HCT116 (cell line): ENCODE measurements around the gene LDLRAD4. TPM values are rescaled to one million over a fixed set of nuclear protein-coding genes. Genes with fewer than 3 reads are reported as not detected.

Experiments used
- ATAC-seq: fragments of 200-7000 bp; cut with Tn5 transposase; 2 replicates; pipeline ENCODE4 v1.9.1; 2020; ENCODE audit warnings: mild to moderate bottlenecking, moderate library complexity
- BruUV-seq: library from RNA; stranded (reverse); fragments of 400-500 nt; replicated peaks from 2 replicates; lab custom pipeline; 2021; lab: Mats Ljungman, UMichigan
- CTCF ChIA-PET: fragments of 300-600 bp; sonication (Branson Sonifier 250); formaldehyde crosslinking; loops from one replicate; lab custom pipeline; 2021; ENCODE audit warnings: antibody characterized with exemption; lab: Charles Lee
- POLR2A ChIA-PET: fragments of 300-600, 350-600 bp; sonication (Branson Sonifier 250); formaldehyde crosslinking; loops from one replicate; lab custom pipeline; 2021; ENCODE audit warnings: antibody characterized with exemption; lab: Charles Lee
- RAD21 ChIA-PET, 2 experiments: fragments of 300-600 bp; sonication (Branson Sonifier 250); formaldehyde crosslinking; loops; one replicate each; lab custom pipeline; 2023; ENCODE audit warnings: low total read pairs in 2 of 2; ENCODE audit not compliant: uncharacterized antibody in 2 of 2, unreplicated experiment in 2 of 2, low non-redundant PET in 1 of 2; lab: Charles Lee
- DNase-seq: peaks from one replicate; pipeline ENCODE4 v3.0.0-alpha.2; 2010; ENCODE audit warnings: low read depth, low spot score
- H2AFZ ChIP-seq: fragments of 200-600 bp; shearing (Covaris generic), sonication (generic); 2 replicates; pipeline ENCODE4 v1.6.1; 2017; ENCODE audit warnings: low read depth, mixed run types, mixed read lengths, antibody characterized with exemption, low read length; ENCODE audit not compliant: poor library complexity, severe bottlenecking
- H3K27ac ChIP-seq: 2 replicates; pipeline ENCODE4 v1.5.1; 2012; ENCODE audit warnings: low read depth, low read length
- H3K27me3 ChIP-seq: fragments of 200-600 bp; sonication (generic); 2 replicates; pipeline ENCODE4 v1.6.1; 2016; ENCODE audit warnings: mixed run types, low read length, mixed read lengths; ENCODE audit not compliant: insufficient read depth
- H3K36me3 ChIP-seq, 2 experiments: fragments of 200-500 bp in 1 of 2; fragments of 200-600 bp in 1 of 2; sonication (Bioruptor generic) in 1 of 2; sonication (generic) in 1 of 2; 2 replicates each; pipeline versions ENCODE4 v1.5.1 to v1.6.1; 2014 to 2016; ENCODE audit warnings: low read length in 2 of 2, inconsistent platforms in 1 of 2, mixed read lengths in 1 of 2, mixed run types in 1 of 2; ENCODE audit not compliant: insufficient read depth in 2 of 2, control insufficient read depth in 1 of 2
- H3K4me1 ChIP-seq, 2 experiments: fragments of 200-600 bp in 1 of 2; sonication (generic) in 1 of 2; 2 replicates each; pipeline versions ENCODE4 v1.5.1 to v1.6.1; 2012 to 2017; ENCODE audit warnings: low read length in 2 of 2, inconsistent platforms in 1 of 2, mild to moderate bottlenecking in 1 of 2, mixed read lengths in 1 of 2, mixed run types in 1 of 2, moderate library complexity in 1 of 2; ENCODE audit not compliant: insufficient read depth in 2 of 2, control insufficient read depth in 1 of 2
- H3K4me2 ChIP-seq: fragments of 200-600 bp; sonication (generic); 2 replicates; pipeline ENCODE4 v1.6.1; 2017; ENCODE audit warnings: mixed run types, low read length, mixed read lengths
- H3K4me3 ChIP-seq, 2 experiments: fragments of 200-600 bp in 1 of 2; sonication (generic) in 1 of 2; replicated peaks in 1 of 2; 2 replicates each; pipeline ENCODE4 v1.5.1; 2011 to 2016; ENCODE audit warnings: low read length in 2 of 2, control low read depth in 1 of 2, low read depth in 1 of 2, mild to moderate bottlenecking in 1 of 2, mixed read lengths in 1 of 2, mixed run types in 1 of 2
- H3K79me2 ChIP-seq: fragments of 200-600 bp; sonication (generic); 2 replicates; pipeline ENCODE4 v1.6.1; 2017; ENCODE audit warnings: mild to moderate bottlenecking, mixed run types, low read length, moderate library complexity, mixed read lengths; ENCODE audit not compliant: insufficient read depth
- H3K9ac ChIP-seq: fragments of 200-600 bp; sonication (generic); 2 replicates; pipeline ENCODE4 v1.6.1; 2016; ENCODE audit warnings: low read length, mixed read lengths
- H3K9me2 ChIP-seq: fragments of 200-600 bp; sonication (generic), shearing (Covaris generic); 2 replicates; pipeline ENCODE4 v1.6.1; 2017; ENCODE audit warnings: mixed run types, mild to moderate bottlenecking, moderate library complexity; ENCODE audit not compliant: insufficient read depth
- H3K9me3 ChIP-seq, 2 experiments: fragments of 200-500 bp in 1 of 2; fragments of 200-600 bp in 1 of 2; sonication (Bioruptor generic) in 1 of 2; sonication (generic) in 1 of 2; 2 replicates each; pipeline ENCODE4 v1.6.1; 2014 to 2017; ENCODE audit warnings: low read length in 2 of 2, mixed read lengths in 2 of 2, inconsistent platforms in 1 of 2, low read depth in 1 of 2, mild to moderate bottlenecking in 1 of 2, mixed run types in 1 of 2, moderate library complexity in 1 of 2; ENCODE audit not compliant: control insufficient read depth in 1 of 2, insufficient read depth in 1 of 2
- H4K20me1 ChIP-seq: fragments of 200-600 bp; sonication (generic), shearing (Covaris generic); 2 replicates; pipeline ENCODE4 v1.6.1; 2017; ENCODE audit warnings: mixed run types, mild to moderate bottlenecking, moderate library complexity; ENCODE audit not compliant: insufficient read depth
- EGR1 ChIP-seq: IDR thresholded peaks from 2 replicates; pipeline ENCODE4 v1.6.1; 2012; ENCODE audit warnings: low read depth
- ELF1 ChIP-seq: IDR thresholded peaks from 2 replicates; pipeline ENCODE4 v1.6.1; 2012; ENCODE audit warnings: low read depth, borderline replicate concordance
- EZH2phosphoT487 ChIP-seq: fragments of 200-600 bp; IDR thresholded peaks from 2 replicates; pipeline ENCODE4 v1.6.1; 2018; ENCODE audit warnings: antibody characterized with exemption, borderline replicate concordance
- FOSL1 ChIP-seq: IDR thresholded peaks from 2 replicates; pipeline ENCODE4 v1.6.1; 2012; ENCODE audit warnings: low read depth
- POLR2A ChIP-seq: IDR thresholded peaks from 2 replicates; pipeline ENCODE4 v1.7.0; 2011; ENCODE audit warnings: borderline replicate concordance; ENCODE audit not compliant: insufficient read depth, insufficient read length; ENCODE audit errors: extremely low read depth
- SP1 ChIP-seq: IDR thresholded peaks from 2 replicates; pipeline ENCODE4 v1.6.1; 2012; ENCODE audit warnings: low read depth
- TCF7L2 ChIP-seq: IDR thresholded peaks from 2 replicates; pipeline ENCODE4 v1.7.0; 2011; ENCODE audit warnings: borderline replicate concordance, inconsistent platforms; ENCODE audit not compliant: insufficient read depth, insufficient read length; ENCODE audit errors: extremely low read depth
- YY1 ChIP-seq: IDR thresholded peaks from 2 replicates; pipeline ENCODE4 v1.6.1; 2011; ENCODE audit warnings: low read length, low read depth, moderate library complexity, mild to moderate bottlenecking; ENCODE audit not compliant: insufficient replicate concordance; ENCODE audit errors: extremely low read depth
- intact Hi-C: fragments of 100-400 bp; cut with micrococcal nuclease; formaldehyde crosslinking; loops from 2 replicates; pipeline ENCODE4 v1.10.0; 2022
- total RNA-seq: library from RNA; stranded (reverse); gene quantifications from one replicate; pipeline ENCODE4 v1.2.1, GENCODE V29; 2021; ENCODE audit not compliant: unreplicated experiment
- TF ChIP-seq, protein P1 (sequence below): IDR thresholded peaks from 2 replicates; pipeline ENCODE4 v1.6.1; 2012; ENCODE audit warnings: low read depth
- TF ChIP-seq, protein P2 (sequence below), 3 experiments: fragments of 200-600 bp in 1 of 3; sonication (generic) in 1 of 3; IDR thresholded peaks in 2 of 3; conservative IDR thresholded peaks in 1 of 3; 2 replicates each; pipeline ENCODE4 v1.5.1; 2012 to 2017; ENCODE audit warnings: low read depth in 2 of 3, low read length in 2 of 3, antibody characterized with exemption in 1 of 3, borderline replicate concordance in 1 of 3, control low read depth in 1 of 3, mild to moderate bottlenecking in 1 of 3, mixed read lengths in 1 of 3, mixed run types in 1 of 3, moderate library complexity in 1 of 3; ENCODE audit not compliant: insufficient read depth in 1 of 3

Gene LDLRAD4
- total RNA-seq, 1 experiment from 2014 or later: 1.2 TPM

DNA sequence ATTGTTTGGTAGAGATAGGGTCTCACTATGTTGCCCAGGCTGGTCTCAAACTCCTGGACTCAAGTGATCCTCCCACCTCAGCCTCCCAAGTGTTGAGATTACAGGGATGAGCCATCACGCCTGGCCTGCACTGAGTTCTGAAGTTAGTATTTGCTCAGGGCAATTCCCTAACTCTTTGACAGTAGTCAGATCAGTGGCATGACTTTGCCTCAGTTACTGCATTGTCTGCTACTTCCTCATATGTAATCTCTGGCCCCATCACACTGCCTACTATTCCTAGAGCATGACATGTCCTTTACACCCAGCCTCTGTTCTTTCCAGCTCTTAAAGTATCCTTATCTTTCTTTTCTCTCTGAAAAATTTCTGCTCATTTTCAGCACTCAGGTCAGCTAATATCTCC lies 193.5 kb downstream of the LDLRAD4 start:
- BruUV-seq: no TSS peak
- H2AFZ ChIP-seq: no peak overlapping the region
- no peak overlapping the region for H3K4me3 ChIP-seq
- TF ChIP-seq YY1 (no peak), ELF1 (no peak)
- TF ChIP-seq, protein P1, sequence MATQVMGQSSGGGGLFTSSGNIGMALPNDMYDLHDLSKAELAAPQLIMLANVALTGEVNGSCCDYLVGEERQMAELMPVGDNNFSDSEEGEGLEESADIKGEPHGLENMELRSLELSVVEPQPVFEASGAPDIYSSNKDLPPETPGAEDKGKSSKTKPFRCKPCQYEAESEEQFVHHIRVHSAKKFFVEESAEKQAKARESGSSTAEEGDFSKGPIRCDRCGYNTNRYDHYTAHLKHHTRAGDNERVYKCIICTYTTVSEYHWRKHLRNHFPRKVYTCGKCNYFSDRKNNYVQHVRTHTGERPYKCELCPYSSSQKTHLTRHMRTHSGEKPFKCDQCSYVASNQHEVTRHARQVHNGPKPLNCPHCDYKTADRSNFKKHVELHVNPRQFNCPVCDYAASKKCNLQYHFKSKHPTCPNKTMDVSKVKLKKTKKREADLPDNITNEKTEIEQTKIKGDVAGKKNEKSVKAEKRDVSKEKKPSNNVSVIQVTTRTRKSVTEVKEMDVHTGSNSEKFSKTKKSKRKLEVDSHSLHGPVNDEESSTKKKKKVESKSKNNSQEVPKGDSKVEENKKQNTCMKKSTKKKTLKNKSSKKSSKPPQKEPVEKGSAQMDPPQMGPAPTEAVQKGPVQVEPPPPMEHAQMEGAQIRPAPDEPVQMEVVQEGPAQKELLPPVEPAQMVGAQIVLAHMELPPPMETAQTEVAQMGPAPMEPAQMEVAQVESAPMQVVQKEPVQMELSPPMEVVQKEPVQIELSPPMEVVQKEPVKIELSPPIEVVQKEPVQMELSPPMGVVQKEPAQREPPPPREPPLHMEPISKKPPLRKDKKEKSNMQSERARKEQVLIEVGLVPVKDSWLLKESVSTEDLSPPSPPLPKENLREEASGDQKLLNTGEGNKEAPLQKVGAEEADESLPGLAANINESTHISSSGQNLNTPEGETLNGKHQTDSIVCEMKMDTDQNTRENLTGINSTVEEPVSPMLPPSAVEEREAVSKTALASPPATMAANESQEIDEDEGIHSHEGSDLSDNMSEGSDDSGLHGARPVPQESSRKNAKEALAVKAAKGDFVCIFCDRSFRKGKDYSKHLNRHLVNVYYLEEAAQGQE: no peak
- ChIA-PET RAD21 (no interaction called here), CTCF (no interaction called here), POLR2A (no interaction called here)
- H3K4me2 ChIP-seq: no peak overlapping the region
- H3K79me2 ChIP-seq: no peaks in the 10 kb centered on the region
- no peak for ATAC-seq
- no peak for DNase-seq
- no peaks in the 10 kb centered on the region for H4K20me1 ChIP-seq
- H3K9me3 ChIP-seq: no peaks in the 10 kb centered on the region
- H3K27me3 ChIP-seq: no peaks in the 10 kb centered on the region
- no peaks in the 10 kb centered on the region for H3K9me2 ChIP-seq
- intact Hi-C loops: loop anchor here (10.0 kb wide), 1 partner anchor 113 kb away; no protein-coding TSS in a partner anchor
- H3K27ac ChIP-seq: no peak overlapping the region
- no peaks in the 10 kb centered on the region for H3K4me1 ChIP-seq
- H3K9ac ChIP-seq: no peak overlapping the region
- H3K36me3 ChIP-seq: no peaks in the 10 kb centered on the region

DNA sequence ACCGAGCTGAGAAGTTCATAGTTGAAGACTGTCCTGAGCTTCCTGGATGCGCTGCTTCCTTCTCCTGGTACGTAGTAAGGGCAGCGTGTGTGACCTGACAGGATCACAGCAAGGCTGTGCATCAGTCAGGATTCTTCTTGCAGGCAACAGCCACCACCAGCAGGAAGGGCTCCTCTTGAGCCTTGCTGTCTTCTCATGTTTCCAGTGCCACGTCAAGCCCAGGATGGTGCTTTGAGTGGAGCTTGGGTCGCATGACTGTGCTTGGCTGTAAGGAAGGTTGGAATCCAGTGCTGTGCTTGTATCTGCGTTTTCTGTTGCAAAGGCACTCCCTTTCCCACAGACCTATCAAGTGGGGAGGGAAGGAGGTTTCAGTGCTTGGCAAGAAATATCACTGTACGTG lies 194.3 kb downstream of the LDLRAD4 start:
- Histone ChIP-seq H3K27ac (no peak overlapping the region), H3K27me3 (no peaks in the 10 kb centered on the region), H3K9me3 (no peaks in the 10 kb centered on the region), H3K9me2 (no peaks in the 10 kb centered on the region), H3K4me3 (no peak overlapping the region), H3K9ac (no peak overlapping the region), H2AFZ (no peak overlapping the region), H3K4me2 (no peak overlapping the region), H3K79me2 (no peaks in the 10 kb centered on the region), H3K4me1 (no peaks in the 10 kb centered on the region), H4K20me1 (no peaks in the 10 kb centered on the region), H3K36me3 (no peaks in the 10 kb centered on the region)
- CTCF ChIA-PET: no interaction called here
- no peak for DNase-seq
- ATAC-seq: no peak
- RAD21 ChIA-PET: no interaction called here
- BruUV-seq: no TSS peak
- POLR2A ChIA-PET: no interaction called here
- intact Hi-C loops: loop anchor here (10.0 kb wide), 1 partner anchor 112 kb away; no protein-coding TSS in a partner anchor
- TF ChIP-seq POLR2A (no peak), EGR1 (no peak), TCF7L2 (no peak), YY1 (no peak), FOSL1 (no peak), EZH2phosphoT487 (no peak), SP1 (no peak)
- TF ChIP-seq, protein P2, sequence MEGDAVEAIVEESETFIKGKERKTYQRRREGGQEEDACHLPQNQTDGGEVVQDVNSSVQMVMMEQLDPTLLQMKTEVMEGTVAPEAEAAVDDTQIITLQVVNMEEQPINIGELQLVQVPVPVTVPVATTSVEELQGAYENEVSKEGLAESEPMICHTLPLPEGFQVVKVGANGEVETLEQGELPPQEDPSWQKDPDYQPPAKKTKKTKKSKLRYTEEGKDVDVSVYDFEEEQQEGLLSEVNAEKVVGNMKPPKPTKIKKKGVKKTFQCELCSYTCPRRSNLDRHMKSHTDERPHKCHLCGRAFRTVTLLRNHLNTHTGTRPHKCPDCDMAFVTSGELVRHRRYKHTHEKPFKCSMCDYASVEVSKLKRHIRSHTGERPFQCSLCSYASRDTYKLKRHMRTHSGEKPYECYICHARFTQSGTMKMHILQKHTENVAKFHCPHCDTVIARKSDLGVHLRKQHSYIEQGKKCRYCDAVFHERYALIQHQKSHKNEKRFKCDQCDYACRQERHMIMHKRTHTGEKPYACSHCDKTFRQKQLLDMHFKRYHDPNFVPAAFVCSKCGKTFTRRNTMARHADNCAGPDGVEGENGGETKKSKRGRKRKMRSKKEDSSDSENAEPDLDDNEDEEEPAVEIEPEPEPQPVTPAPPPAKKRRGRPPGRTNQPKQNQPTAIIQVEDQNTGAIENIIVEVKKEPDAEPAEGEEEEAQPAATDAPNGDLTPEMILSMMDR (IDR thresholded peaks at IDR 0.05 in 2 of 3, conservative IDR thresholded peaks at IDR 0.05 in 1 of 3; ENCODE audit: borderline replicate concordance in 1 of 3, insufficient read depth in 1 of 3, low read depth in 2 of 3, low read length in 2 of 3): no peak
- TF ChIP-seq, protein P1: no peak
